NCI-H446 treated with DMSO at 0.1 percent for 48 hours (cell line): ENCODE results near the gene TRAPPC12.
"Not testable (repeated sequence)": the region's sequence is repeated elsewhere in the genome, so short reads cannot be mapped to it uniquely, and the experiment has no call there.

ENCODE experiments used
- DNase-seq: peaks from one replicate; lab custom pipeline; 2025; lab: John Stamatoyannopoulos, UW

TRAPPC12 gene

DNA sequence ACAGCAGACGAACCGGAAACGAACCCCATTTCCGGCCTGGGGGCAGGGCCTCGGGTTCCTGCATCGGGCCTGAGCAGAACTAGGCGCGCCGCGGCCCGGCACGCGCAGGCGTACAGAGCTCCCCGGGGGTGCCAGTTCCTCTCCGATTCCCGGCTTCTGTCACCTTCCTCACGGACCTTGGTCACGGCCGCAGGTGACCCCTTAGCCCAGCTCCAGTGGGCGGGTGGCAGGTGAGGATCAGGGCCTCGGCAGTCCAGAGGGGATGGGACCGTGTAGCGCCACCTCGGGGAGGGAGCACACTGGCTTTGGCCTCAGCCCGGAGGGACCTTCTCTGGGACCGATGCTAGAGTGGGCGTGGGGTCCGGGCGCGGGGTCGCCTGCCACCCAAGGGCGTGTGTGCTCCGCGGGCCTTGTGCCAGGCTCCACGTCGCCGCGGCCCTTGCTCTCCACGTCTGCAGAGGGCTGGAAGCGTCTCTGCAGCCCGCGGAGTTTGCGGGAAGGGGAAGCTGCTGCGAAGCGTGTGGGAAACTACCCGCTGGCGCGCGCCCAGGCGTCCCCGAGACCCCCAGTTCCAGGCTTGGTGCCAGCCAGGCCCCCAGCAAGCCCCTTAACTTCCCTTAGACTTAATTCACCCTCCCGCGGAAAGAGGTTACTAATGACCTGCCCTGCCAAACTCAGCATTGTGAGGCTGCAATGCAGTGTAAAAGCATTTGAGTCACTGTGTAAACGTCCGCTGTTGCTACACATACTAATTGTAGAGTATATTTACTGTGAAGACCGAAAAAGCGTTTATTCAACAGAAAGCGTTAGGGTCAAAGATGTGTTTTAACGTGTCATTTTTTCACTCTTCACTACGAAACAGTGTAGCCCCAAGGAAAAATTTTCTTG, at the start of gene TRAPPC12:
TRAPPC12 (plus strand) TSS at position 48 of the 888 bp plus-strand sequence. CDS start 7,930 bp downstream, outside the sequence.
- DNase-seq: peak; percentile 74

DNA sequence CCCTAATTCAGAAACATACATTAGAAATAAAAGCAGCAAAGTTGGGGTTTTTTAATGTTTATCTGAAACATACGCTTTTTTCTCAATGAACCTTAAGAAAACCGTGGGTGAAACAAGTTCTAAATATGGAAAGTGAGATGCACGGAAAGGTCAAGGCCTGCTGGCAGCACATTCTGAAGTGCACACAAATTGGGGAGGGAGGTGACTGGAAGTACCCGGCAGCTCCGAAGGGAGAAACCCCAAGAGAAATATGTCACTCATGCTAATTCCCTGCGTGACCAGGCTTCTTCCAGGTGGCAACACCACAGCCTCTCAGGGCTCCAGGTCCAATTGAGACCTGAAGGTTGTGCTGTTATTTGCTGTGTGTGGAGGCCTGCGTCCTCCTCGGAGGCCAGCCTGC, 47.4 kb upstream of the TRAPPC12 start:
- no peak for DNase-seq

DNA sequence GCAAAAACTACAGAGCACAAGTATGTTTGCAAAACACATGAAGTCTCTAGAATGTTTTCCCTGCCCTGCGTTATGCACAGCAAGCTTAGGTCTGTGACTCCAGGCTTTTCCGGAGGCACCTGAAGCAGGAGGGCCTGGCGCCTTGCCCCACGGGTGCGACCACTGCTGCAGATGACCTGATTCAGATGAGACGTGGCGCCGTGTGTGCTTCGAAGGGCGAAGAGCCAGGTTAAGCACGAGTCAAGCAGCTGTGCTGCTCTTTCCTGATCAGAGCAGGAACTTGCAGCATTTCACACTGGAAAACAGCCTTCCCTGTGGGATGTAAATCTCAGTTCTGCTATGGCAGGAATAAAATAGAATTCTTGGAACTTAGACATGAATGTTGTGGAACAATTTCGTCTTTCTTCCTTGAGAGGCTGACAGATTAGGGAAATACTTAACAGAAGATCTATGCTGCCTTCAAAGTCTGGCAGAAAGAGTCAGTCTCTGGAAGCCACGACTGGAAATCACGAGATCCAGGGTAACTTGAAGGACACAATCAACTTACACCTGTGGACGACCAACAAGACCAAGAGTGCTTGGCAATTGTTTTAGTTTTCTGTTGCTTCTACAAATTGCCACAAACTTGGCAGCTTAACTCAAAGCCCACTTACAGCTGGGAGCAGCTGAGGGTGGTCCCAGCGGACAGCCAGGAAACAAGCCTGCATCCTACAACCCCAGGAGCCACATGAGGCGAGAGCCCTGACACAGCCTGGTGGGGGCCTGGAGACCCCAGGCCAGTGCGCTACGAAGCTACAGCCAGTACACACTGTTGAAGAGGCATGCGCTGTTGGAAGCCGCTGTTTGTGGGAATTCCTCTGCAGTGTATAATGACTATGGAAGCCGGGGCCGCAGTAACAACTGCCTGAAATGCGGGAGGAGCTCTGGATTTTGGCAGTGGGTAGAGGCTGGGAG, 44.8 kb upstream of the TRAPPC12 start:
- DNase-seq: no peak

DNA sequence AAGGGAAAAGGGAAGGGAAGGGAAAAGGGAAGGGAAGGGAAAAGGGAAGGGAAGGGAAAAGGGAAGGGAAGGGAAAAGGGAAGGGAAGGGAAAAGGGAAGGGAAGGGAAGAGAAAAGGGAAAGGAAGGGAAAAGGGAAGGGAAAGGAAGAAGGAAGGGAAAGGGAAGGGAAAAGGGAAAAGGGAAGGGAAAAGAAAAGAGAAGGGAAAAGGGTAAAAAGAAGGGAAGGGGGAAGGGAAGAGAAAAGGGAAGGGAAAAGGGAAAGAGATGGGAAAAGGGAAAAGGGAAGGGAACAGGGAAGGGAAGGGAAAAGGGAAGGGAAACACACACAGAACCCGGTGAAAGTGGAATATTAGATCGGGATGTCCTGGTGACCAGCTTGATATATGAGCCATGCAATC, 42.6 kb upstream of the TRAPPC12 start:
- DNase-seq: no peak

DNA sequence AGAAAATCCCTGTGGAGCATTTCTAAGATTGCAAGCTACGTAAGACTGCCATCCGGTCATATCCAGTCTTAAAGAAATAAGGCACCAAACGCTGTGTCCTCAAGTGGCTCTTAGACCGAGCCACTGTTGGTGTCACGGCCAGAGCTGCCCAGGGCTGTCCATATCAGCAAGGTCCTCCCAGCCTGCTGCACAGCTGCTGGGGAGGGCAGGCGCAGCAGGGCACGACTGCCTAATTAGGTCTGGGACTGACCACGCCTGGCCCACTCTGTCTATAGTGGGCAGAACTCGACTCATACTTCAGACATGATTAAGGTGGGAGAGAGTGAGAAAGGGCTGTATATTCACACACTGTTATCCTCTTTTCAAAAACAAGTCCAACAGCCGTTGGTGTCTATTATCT, 41.2 kb upstream of the TRAPPC12 start:
- no peak for DNase-seq

DNA sequence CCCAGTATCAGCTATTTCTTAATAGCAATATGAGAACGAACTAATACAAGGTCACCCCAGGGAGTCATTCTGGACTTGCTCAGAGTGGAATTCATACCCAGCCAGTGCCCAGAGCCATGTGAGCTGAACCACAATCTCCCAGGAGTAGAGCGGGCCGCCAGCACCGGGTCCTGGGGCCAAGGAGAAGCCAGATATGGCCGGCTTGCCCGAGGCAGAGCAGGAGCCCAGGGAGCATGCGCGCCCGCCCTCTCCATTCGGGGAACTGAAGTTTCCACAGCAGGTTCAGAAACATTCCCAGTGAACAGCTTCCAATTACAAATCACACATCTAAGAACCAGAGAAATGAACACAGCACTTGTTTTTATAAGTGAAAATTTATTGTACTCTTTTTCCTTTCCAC, 39.4 kb upstream of the TRAPPC12 start:
- no peak for DNase-seq

DNA sequence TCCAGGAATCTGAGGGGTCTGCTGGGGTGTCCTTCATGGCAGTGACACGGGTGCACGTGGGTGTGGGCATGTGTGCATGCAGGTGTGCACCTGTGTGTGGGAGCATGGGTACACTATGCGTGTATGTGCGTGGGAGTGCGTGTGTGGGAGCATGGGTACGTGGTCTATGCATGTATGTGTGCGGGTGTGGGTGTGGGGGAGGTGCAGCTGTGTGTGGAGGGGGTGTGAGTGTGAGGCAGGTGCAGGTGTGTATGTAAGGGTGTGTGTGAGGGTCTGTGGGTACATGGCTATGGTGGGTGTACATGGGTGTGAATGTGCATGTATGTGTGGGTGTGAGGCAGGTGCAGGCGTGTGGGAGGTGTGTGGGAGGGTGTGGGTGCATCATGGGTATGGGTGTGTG, 38.2 kb upstream of the TRAPPC12 start:
- DNase-seq: no peak

DNA sequence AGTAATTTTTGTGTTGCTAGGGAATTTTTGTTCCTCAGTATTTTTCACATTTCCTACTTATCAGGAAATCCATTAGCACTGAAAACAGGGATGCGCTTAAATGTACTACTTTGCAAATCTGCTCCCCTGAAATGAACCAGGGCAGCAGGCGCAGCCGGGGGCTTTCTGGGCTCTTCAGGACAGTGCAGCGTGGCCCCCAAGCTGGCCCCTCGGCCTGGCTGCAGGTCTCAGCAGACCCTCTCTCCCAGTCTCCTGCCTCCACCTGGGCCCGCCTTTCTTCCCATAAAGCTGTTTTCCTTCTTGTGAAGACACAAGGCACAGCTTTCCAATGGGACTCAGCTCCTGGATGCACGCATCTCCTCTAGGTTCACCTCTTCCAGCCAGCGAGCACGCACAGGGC, 37.2 kb upstream of the TRAPPC12 start:
- no peak for DNase-seq

DNA sequence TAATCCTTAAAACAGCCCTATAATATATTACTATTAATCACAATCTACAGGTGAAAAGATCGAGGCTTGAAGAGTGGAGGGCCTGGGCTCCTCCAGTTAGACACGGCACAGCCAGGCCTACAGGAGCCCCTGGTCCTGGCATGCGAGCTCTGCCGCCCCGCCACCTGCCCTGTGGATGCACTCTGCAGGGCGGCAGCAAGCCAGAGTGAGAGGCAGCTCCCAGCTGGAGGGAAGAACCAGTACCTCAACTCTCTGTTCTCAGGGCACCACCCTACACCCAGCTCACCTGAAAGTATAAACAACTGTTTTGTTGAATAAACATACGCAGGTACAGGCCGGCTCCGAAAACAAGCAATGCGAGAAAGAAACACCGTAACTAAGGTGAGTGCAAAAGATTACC, 36.5 kb upstream of the TRAPPC12 start:
- DNase-seq: no peak

DNA sequence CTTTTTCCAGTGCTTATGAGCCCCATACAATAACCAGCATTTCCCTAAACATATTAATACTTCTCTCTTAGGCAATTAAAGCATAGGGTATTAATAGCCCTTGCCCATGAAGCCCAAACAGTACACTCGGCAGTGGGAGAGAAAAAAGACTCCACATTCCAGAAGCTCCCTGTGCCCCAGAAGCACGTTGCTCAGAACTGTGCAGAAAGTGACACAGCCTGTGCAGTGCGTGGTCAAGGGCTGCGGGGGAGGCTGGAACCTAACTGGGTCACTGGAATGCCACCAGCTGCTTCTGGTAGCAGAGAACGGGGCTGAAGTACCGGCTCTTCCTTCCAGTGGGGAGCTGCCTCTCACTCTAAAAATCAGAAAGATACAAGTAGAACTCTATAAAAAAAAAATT, 34.6 kb upstream of the TRAPPC12 start:
- no peak for DNase-seq

DNA sequence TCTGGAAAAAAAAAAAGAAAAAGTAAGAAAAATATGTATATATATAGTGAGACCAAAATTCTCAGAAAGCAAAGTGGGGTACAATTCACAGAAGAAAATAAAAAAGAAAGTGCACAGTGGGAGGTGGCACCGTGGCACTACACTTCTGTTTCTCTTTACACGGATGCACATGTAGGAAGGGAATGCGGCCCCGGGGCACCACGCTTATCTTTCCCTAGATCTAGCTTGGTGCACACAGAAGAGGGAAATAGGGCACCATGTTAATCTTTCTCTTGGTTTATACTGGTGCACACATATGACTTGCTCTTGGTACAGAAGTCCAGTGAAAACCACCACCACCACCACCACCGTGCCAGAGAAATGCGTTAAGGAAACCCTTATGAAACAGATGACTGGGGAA, 33.9 kb upstream of the TRAPPC12 start:
- DNase-seq: no peak

DNA sequence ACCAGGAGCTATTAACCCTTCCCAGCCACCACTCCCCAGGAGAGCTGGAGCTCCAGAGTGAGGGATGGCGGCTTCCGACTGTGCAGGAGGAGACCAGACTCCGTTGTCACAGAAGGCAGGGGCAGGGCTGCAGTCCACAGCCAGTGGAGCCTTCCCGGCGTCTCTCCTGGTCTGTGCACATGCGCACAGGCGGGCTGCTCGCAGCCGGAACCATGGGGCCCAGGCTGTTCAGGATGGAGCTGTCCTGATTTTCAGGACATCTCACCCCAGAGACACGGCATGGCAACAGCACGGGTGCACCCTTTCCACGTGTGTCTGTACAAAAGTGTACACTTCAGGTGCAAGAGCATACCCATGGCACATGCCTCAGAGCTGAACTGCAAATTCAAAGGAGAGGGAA, 30.7 kb upstream of the TRAPPC12 start:
- DNase-seq: no peak

DNA sequence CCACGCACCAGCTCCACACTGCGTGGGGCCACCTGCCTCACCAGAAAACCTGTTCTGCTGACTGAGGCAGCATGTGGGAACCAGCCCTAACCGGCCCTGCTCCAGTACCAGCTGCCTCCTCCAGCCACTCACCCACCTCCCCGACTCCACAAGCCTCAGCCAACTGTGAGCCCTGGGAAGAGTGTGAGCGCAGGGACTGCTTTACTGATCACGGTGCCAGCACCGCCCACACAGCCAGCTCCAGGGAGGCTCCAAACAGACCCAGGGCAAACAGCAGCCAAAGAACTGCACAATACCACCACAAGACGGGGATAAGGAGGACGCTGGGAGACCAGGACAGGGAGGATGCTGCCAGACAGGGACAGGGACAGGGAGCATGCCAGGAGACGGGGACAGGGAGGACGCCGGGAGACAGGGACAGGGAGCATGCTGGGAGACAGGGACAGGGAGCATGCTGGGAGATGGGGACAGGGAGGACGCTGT, 30.2 kb upstream of the TRAPPC12 start:
- no peak for DNase-seq

DNA sequence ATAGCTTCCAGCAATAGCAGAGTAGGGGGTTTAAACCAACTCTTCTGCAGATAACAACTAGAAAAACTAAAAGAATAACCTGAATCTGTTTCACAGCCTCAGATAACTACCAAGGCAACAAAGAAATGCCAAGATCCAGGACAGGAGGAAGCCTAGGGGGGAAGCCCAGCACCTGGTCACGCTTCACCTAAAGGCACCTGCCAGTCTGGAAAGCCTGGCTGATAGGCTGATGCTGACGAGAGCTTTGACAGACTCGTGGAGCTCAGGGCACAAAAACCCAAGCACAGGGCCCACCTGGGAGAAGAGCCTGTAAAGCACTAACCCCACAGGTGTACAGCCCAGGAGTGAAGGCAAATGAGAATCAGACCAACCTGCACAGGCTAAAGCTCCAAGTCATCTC, 24.5 kb upstream of the TRAPPC12 start:
- no peak for DNase-seq

DNA sequence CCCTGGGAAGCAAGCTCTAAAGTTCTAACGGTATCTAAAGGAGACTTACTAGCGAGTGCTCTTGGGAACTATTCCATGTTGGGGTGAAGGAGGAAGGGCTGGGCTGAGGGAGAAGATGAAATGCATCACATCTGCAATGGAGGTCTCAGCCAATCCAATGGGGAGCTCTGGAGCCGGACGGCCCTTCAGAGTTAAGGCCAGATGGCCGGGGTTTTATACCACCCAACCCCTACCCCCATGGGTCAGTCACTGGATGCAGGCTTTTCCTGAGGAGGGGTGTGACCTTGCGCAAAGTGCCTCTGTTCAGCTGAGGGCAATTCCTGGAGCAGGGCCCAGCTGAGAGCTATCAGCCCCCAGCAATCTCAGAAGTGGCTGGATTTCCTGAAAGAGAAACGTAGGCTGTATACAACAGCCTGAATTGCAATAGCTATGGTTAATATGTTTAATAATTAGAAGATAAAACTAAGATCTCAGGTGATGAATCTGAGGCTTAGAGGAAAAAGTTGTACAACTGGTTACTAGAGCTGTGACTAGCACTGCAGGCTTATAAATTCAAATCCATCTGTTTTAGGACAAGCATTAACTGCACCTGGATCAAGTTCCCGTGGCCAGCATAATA, 23.4 kb upstream of the TRAPPC12 start:
- no peak for DNase-seq

DNA sequence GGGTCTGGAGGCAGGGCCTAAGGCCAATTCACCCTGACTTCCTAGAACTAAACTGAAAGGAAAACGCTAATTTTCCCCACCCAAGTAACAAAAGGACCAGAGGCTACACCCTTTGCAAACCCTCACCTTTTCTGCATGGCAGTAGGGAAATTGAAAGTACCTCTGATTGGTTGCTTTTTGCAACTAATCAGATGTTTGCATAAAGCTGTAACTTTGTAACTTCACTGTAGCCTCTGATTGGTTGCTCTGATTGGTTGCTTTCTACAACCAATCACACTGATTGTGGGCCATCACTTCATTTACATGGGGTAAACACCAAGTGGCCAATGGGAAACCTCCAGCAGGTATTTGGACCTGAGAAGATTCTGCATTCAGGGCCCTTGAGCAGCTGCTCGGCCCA, 22.7 kb upstream of the TRAPPC12 start:
- no peak for DNase-seq

DNA sequence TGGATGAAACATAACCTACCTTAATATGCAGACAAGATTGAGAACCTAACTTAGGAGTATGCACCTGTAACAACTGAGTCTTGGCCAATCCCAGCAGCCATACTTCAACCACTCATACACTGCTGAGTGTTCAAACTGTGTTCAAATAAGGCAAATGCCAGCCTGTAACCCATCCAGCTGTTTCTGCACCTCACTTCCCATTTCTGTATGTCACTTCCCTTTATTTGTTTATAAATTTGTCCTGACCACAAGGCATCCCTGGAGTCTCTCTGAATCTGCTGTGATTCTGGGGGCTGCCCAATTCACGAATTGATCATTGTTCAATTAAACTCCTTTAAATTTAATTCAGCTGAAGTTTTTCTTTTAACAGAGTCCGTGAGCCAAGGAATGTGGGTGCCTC, 22.0 kb upstream of the TRAPPC12 start:
- DNase-seq: not testable (repeated sequence)

DNA sequence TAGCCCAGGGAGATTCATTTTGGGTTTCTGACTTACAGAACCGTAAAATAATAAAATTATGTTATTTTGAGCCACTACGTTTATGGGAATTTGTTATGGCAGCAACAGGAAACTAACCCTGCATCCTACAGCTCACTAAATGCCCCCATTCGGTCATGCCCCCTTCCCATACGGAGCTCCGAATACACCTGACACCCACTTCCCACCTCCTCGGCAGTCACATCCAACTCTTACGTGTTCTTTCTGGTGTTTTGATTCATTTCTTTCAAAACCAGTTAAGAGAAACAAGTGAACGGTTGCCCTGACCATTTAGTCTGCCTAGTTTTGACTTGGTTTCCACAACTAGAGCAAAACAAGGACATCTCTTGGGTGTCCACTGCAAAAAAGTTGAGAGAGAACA, 21.6 kb upstream of the TRAPPC12 start:
- DNase-seq: no peak

DNA sequence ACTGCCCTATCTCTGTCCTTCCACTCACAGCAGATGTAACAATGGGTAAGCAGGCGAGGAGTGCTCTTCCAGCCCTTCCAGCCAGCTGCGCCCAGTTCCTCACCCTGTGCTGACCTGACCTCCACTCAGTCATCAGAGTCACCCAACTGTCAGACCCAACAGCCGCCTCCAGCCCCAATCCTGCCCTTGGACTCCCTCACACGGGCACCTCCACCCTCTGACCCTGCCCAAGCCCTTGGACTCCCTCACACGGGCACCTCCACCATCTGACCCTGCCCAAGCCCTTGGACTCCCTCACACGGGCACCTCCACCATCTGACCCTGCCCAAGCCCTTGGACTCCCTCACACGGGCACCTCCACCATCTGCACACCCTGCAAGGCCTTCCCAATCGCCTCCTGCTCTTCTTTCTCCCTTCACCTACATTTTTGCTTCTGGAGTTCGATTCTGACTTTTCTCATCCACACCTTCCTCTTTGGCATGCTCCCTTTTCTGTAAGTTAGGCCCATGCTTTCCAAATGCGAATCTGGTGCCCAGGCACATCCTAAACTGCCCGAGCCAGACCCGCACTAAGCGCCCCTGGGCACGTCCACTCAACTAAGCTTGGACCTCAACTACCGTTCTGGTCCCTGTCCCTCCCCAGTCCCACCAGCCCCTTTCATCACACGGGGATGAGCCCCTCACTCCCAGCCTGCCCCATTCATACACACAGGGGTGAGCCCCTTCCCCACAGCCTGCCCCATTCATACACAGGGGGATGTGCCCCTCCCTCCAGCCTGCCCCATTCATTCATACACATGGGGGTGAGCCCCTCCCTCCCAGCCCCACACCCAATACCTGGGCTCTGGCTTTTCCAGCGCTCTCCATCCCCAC, 17.7 kb upstream of the TRAPPC12 start:
- no peak for DNase-seq

DNA sequence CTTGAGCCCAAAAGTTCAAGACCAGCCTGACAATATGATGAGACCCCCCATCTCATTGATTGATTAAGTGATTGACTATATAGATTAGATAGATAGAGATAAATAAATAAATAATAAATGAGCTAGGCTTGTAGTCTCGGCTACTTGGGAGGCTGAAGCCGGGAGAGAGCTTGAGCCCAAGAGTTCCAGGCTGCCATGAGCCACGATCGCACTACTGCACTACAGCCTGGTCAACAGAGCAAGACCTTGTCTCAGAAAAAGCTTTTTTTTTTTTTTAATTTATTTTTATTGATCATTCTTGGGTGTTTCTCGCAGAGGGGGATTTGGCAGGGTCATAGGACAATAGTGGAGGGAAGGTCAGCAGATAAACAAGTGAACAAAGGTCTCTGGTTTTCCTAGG, 14.3 kb upstream of the TRAPPC12 start:
- no peak for DNase-seq

DNA sequence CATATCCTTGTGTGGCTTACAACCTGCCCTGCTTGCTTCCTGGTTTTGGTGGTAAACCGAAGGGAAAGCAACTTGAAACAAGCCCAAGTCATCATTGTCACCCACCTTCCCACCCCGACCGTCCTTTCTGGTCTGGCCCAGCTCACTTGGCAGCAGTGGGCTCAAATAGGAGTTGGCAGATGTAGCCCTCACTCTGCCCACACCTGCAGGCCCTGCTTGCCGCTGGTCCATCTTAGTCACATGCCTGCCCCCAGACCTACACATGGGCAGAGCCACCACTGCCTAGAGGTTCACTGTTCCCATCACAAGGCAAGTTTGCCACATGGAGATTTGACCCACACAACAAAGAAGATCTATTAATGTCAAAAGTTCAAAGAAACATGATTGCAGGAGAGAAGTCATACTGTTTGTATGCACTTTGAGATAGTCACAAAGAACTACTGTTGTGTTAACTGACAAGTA, 11.2 kb upstream of the TRAPPC12 start:
- DNase-seq: no peak
